Articular chondrocyte of knee joint (primary cell): ENCODE results near the gene RECQL. TPM values are rescaled to one million over a fixed set of nuclear protein-coding genes. Genes with fewer than 3 reads are reported as not detected.

Experiments
- total RNA-seq: library from RNA; depleted of rRNA; stranded (reverse); fragments of >200 nt; gene quantifications from 2 replicates; pipeline ENCODE4 v1.2.3, GENCODE V29; 2012

The RECQL gene
- 94.7 and 134 TPM in 2 replicates for total RNA-seq

GRCh38 chr12:21501258-21502163 lies at the start of gene RECQL, which contains the start of gene GOLT1B:
Gene RECQL (minus strand): TSS chr12:21501635. CDS start chr12:21499570, 2,065 bp downstream.
Gene GOLT1B (plus strand): TSS chr12:21501789. CDS start chr12:21501924, 135 bp downstream.

GRCh38 chr12:21526053-21526452 lies 24.6 kb upstream of the RECQL start, which contains the start of gene SPX:
Gene SPX (plus strand): TSS chr12:21526296. CDS start chr12:21526473, 177 bp downstream.

Other genes starting within 250 kb of the RECQL start
- gene SLCO1A2, start 166.7 kb downstream of the RECQL start, total RNA-seq: not detected in 2 replicates
- not detected in 2 replicates for gene IAPP, start 128.7 kb downstream of the RECQL start, total RNA-seq
- gene PYROXD1, start 64.0 kb downstream of the RECQL start, total RNA-seq: 17.2 and 21.6 TPM in 2 replicates
- gene GOLT1B, start 154 bp upstream of the RECQL start, total RNA-seq: 100.0 and 100 TPM in 2 replicates
- 4.8 and 9.5 TPM in 2 replicates for gene SPX, start 24.7 kb upstream of the RECQL start, total RNA-seq
- not detected in 2 replicates for gene GYS2, start 103.2 kb upstream of the RECQL start, total RNA-seq
- 478 and 488 TPM in 2 replicates for gene LDHB, start 156.2 kb upstream of the RECQL start, total RNA-seq